Endothelial cell (in vitro differentiated cells): ENCODE results near the gene MEI1. TPM values are rescaled to one million over a fixed set of nuclear protein-coding genes. Genes with fewer than 3 reads are reported as not detected.
A peak's percentile ranks its signal among the peaks of the same experiment; 100 is the strongest.

ENCODE experiments used
- DNase-seq: peaks from one replicate; pipeline ENCODE4 v3.0.0; 2021; ENCODE audit warnings: low spot score
- H3K27ac Mint-ChIP-seq: one replicate; pipeline ENCODE4 v1.8.0; 2021; ENCODE audit warnings: mixed read lengths, inconsistent platforms; ENCODE audit not compliant: unreplicated experiment
- H3K27me3 Mint-ChIP-seq: one replicate; pipeline ENCODE4 v1.8.0; 2021; ENCODE audit warnings: mild to moderate bottlenecking, moderate library complexity, mixed read lengths, inconsistent platforms; ENCODE audit not compliant: unreplicated experiment
- H3K36me3 Mint-ChIP-seq: one replicate; pipeline ENCODE4 v1.8.0; 2021; ENCODE audit warnings: mild to moderate bottlenecking, low read depth, mixed read lengths, inconsistent platforms; ENCODE audit not compliant: unreplicated experiment
- H3K4me1 Mint-ChIP-seq: one replicate; pipeline ENCODE4 v1.8.0; 2021; ENCODE audit warnings: mild to moderate bottlenecking, mixed read lengths, inconsistent platforms; ENCODE audit not compliant: unreplicated experiment
- H3K4me3 Mint-ChIP-seq: one replicate; pipeline ENCODE4 v1.8.0; 2021; ENCODE audit warnings: mild to moderate bottlenecking, mixed read lengths, inconsistent platforms; ENCODE audit not compliant: unreplicated experiment
- H3K9me3 Mint-ChIP-seq: one replicate; pipeline ENCODE4 v1.8.0; 2021; ENCODE audit warnings: mixed read lengths, inconsistent platforms; ENCODE audit not compliant: unreplicated experiment
- long read RNA-seq: library from polyadenylated mRNA; unstranded; transcript quantifications from one replicate; pipeline ENCODE4 v2.0.0, GENCODE V29; 2020; ENCODE audit not compliant: unreplicated experiment
- total RNA-seq: library from RNA; stranded (reverse); fragmentation: NEBNext Ultra II Directional; extraction: Animal tissue kit (Norgen Biotek cat#: 25700); gene quantifications from one replicate; pipeline ENCODE4 v1.2.1, GENCODE V29; 2021; ENCODE audit not compliant: unreplicated experiment
- TF ChIP-seq, protein P1 (sequence below): fragments of 200-600 bp; sonication (generic); IDR thresholded peaks from one replicate; pipeline ENCODE4 v1.5.0; 2021; ENCODE audit warnings: antibody characterized with exemption; ENCODE audit not compliant: unreplicated experiment

Gene MEI1, protein sequence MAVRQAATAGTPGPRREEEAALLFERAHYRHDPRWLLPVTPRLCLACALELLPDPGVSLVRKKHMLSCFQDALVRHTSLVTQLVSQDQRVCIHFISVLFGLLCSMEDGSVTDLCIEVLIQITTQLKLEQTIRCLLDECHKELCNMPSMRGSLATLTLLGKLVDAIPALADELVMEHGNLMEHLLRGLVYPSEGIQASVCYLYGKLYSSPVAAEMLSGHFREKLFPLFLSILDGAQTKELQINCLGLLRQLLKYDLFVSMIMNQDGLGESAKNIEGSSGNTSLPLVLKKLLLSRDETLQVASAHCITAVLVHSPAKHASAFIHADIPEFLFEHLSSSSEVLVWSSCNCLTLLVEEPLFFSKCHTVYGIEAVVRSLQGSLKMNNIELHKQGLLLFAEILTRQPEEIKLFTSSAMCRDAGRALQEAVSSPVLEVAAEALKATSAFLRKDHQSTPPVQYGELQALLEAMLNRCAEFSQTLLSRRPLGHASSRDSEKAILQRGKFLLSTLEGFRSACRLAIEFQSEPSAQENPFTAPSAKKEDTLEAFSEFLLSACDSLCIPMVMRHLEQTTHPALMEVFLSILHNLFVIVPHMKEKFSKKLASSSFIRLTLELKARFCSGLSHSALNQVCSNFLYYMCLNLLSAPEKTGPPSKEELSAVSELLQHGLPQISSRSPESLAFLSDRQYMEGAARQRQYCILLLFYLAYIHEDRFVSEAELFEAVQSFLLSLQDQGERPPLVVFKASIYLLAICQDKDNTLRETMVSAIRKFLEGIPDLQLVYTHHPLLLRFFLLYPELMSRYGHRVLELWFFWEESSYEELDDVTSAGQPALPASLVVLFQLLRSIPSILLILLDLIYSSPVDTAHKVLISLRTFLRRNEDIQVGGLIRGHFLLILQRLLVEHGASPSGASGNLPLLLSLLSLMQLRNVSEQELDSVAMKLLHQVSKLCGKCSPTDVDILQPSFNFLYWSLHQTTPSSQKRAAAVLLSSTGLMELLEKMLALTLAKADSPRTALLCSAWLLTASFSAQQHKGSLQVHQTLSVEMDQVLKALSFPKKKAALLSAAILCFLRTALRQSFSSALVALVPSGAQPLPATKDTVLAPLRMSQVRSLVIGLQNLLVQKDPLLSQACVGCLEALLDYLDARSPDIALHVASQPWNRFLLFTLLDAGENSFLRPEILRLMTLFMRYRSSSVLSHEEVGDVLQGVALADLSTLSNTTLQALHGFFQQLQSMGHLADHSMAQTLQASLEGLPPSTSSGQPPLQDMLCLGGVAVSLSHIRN
- 0.38 TPM for total RNA-seq
- long read RNA-seq: 0 reads

DNA sequence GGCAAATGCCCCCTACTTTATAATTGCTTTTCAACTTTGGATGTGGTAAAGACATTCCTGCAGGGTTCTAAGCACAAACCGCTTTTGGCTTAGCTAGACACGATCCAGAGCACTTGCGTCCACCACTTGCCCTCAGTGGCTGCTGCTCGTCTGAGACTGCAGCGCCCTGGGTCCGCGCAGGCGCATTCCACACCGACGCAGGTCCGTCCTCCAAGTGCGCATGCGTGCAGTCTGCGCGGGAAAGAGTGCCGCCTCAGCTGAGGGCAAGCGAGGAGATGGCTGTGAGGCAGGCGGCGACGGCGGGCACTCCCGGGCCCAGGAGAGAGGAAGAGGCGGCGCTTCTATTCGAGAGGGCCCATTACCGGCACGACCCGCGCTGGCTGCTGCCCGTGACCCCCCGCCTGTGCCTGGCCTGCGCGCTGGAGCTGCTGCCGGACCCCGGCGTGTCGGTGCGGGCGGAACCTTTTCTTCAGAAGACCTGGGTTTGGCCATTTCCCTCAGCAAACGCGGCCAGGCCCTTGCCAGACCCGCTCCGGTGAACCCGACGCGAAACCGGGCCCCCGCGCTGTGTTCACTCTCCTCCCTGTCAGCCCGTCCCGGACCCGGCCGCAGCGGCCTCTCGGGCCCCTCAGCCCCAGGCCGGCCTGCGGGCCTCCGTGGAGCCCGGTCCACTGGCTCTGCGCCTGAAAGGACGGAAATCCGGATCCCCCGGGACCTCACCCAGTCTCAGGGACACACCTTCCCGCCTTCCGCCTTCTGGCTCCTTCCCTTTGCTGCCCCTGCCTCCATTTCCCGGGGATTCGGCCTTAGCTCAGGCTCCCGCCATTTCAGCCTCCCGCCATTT lies at the start of gene MEI1:
Gene MEI1, plus strand, starts transcription at position 240 of the 844 bp plus-strand sequence. Its CDS starts 36 bp downstream, at position 276.
- H3K36me3 Mint-ChIP-seq: no peaks in the 10 kb centered on the region
- no peak within 1 kb of the TSS for H3K4me3 Mint-ChIP-seq
- peaks cover 3% of the 10 kb centered on the region for H3K27me3 Mint-ChIP-seq
- no peak within 1 kb of the TSS for H3K27ac Mint-ChIP-seq
- DNase-seq: no peak
- no peaks in the 10 kb centered on the region for H3K4me1 Mint-ChIP-seq
- no peaks in the 10 kb centered on the region for H3K9me3 Mint-ChIP-seq
- TF ChIP-seq, protein P1, sequence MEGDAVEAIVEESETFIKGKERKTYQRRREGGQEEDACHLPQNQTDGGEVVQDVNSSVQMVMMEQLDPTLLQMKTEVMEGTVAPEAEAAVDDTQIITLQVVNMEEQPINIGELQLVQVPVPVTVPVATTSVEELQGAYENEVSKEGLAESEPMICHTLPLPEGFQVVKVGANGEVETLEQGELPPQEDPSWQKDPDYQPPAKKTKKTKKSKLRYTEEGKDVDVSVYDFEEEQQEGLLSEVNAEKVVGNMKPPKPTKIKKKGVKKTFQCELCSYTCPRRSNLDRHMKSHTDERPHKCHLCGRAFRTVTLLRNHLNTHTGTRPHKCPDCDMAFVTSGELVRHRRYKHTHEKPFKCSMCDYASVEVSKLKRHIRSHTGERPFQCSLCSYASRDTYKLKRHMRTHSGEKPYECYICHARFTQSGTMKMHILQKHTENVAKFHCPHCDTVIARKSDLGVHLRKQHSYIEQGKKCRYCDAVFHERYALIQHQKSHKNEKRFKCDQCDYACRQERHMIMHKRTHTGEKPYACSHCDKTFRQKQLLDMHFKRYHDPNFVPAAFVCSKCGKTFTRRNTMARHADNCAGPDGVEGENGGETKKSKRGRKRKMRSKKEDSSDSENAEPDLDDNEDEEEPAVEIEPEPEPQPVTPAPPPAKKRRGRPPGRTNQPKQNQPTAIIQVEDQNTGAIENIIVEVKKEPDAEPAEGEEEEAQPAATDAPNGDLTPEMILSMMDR: no peak

DNA sequence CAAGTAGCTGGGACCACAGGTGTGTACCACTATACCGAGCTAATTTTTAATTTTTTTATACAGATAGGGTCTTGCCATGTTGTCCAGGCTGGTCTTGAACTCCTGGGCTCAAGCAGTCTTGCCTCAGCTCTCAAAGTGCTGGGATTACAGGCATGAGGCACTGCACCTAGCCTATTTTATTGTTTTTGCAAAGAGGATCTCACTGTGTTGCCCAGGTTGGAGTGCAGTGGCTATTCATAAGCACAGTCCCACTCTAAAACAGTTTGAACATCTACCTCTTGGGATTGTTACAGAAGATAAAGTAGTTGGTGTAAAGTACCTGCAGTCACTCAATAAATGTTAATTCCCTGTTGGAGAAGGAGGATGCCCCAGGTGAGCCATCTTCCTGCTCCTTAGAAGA lies 49.1 kb upstream of the MEI1 start:
- Mint-ChIP-seq H3K36me3 (peaks cover 27% of the 10 kb centered on the region), H3K27me3 (no peaks in the 10 kb centered on the region), H3K4me3 (peak overlapping the region; percentile 59), H3K4me1 (no peaks in the 10 kb centered on the region), H3K27ac (peak overlapping the region; percentile 36), H3K9me3 (no peaks in the 10 kb centered on the region)
- TF ChIP-seq, protein P1: no peak
- no peak for DNase-seq

DNA sequence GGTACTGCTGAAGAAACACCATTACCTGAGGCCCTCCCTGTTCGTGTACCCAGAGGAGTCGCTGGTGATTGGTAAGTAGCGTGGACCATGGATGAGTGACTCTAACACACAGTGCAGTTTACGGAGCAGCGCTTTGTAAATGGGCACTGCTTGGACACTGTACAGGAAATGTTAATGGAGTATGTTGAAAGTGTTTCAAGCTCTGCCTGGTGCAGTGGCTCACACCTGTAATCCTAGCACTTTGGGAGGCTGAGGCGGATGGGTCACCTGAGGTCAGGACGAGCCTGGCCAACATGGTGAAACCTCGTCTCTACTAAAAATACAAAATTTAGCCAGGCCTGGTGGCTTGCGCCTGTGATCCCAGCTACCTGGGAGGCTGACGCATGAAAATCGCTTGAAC lies 48.5 kb upstream of the MEI1 start:
- TF ChIP-seq, protein P1: no peak
- no peaks in the 10 kb centered on the region for H3K27me3 Mint-ChIP-seq
- peak overlapping the region; percentile 59 for H3K4me3 Mint-ChIP-seq
- H3K27ac Mint-ChIP-seq: no peak overlapping the region
- no peak for DNase-seq
- H3K36me3 Mint-ChIP-seq: peaks cover 27% of the 10 kb centered on the region
- no peaks in the 10 kb centered on the region for H3K9me3 Mint-ChIP-seq
- H3K4me1 Mint-ChIP-seq: no peaks in the 10 kb centered on the region

DNA sequence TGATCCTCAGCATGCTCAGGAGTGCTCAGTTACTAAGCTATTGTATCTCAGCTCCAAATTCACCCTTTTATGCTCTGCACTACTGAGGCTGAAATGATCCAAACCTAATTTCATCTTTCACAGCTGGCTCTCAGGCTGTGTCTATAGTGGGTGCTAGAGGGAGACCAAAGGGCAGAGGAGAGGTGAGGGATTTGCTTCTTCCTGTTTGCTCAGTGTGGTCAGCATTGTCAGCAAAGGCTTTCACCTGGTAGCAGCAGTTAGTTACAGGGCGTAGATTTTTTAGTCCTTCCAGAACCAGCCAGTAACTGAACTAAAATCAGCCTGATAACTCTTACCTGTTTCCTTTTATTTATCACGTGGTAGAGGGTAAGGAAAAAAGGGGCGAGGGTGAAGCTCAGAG lies 45.0 kb upstream of the MEI1 start:
- Mint-ChIP-seq H3K4me1 (no peaks in the 10 kb centered on the region), H3K4me3 (peak overlapping the region; percentile 47), H3K27ac (no peak overlapping the region), H3K36me3 (peaks cover 23% of the 10 kb centered on the region), H3K27me3 (no peaks in the 10 kb centered on the region), H3K9me3 (no peaks in the 10 kb centered on the region)
- TF ChIP-seq, protein P1: no peak
- no peak for DNase-seq
